Measurements from ENCODE around the gene SUPT16H. TPM values are rescaled to one million over a fixed set of nuclear protein-coding genes. Genes with fewer than 3 reads are reported as not detected.

The SUPT16H gene
- polyA plus RNA-seq, 1 donor from 2014 or later, result 83.4 TPM

DNA sequence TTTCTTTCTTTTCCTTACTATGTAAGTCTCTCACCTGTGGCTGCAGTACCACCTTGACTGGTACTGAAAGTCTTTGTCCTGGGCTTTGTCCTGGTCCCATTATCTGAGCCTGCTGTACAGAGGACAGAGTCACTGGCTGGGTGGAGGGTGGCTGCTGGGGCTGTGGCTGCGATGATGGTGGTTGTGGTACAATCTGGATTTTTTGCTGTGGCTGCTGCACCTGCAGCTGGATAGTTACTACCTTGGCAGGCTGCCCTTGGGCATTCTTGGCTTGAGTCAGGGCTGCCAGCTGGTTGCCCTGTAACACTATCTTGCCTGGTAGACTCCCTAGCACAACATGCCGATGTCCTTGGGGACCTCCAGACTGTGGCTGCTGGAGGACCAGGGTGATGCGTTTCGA is 45.1 kb upstream of the SUPT16H start:
- Histone ChIP-seq H3F3A (ENCODE audit: insufficient read depth, low read length, poor library complexity, severe bottlenecking) (no peaks in the 10 kb centered on the region), H3K36me3 (ENCODE audit: insufficient read depth, low read length) (peaks cover 27% of the 10 kb centered on the region), H2AFZ (ENCODE audit: low read depth, low read length) (no peak overlapping the region), H3K4me2 (ENCODE audit: low read length) (no peak overlapping the region), H3K27me3 (ENCODE audit: insufficient read depth, low read depth, low read length) (no peaks in the 10 kb centered on the region), H3K27ac (ENCODE audit: low read length) (no peak overlapping the region), H3K79me2 (replicated peaks; ENCODE audit: insufficient read depth, low read length) (peaks cover 41% of the 10 kb centered on the region), H3K9me2 (ENCODE audit: insufficient read depth, low read length) (no peaks in the 10 kb centered on the region), H3K4me3 (ENCODE audit: low read length) (no peak overlapping the region), H3K9ac (ENCODE audit: low read length) (no peak overlapping the region), H4K20me1 (ENCODE audit: insufficient read depth) (no peaks in the 10 kb centered on the region), H3K9me3 (ENCODE audit: low read length) (no peaks in the 10 kb centered on the region)
- TF ChIP-seq EP300 (conservative IDR thresholded peaks at IDR 0.05; ENCODE audit: poor library complexity, severe bottlenecking) (no peak), SMC3 (conservative IDR thresholded peaks at IDR 0.05; ENCODE audit: poor library complexity) (no peak), TAF1 (IDR thresholded peaks at IDR 0.05; ENCODE audit: low read depth) (no peak), MXI1 (conservative IDR thresholded peaks at IDR 0.05; ENCODE audit: poor library complexity, severe bottlenecking) (no peak), EZH2 (IDR thresholded peaks at IDR 0.05; ENCODE audit: borderline replicate concordance, insufficient read depth, low read length, poor library complexity, severe bottlenecking) (no peak), CTCF (IDR thresholded peaks at IDR 0.05; ENCODE audit: poor library complexity, severe bottlenecking) (no peak), POLR2AphosphoS5 (IDR thresholded peaks at IDR 0.05) (no peak), RAD21 (conservative IDR thresholded peaks at IDR 0.05) (no peak)
- TF ChIP-seq, protein P1, sequence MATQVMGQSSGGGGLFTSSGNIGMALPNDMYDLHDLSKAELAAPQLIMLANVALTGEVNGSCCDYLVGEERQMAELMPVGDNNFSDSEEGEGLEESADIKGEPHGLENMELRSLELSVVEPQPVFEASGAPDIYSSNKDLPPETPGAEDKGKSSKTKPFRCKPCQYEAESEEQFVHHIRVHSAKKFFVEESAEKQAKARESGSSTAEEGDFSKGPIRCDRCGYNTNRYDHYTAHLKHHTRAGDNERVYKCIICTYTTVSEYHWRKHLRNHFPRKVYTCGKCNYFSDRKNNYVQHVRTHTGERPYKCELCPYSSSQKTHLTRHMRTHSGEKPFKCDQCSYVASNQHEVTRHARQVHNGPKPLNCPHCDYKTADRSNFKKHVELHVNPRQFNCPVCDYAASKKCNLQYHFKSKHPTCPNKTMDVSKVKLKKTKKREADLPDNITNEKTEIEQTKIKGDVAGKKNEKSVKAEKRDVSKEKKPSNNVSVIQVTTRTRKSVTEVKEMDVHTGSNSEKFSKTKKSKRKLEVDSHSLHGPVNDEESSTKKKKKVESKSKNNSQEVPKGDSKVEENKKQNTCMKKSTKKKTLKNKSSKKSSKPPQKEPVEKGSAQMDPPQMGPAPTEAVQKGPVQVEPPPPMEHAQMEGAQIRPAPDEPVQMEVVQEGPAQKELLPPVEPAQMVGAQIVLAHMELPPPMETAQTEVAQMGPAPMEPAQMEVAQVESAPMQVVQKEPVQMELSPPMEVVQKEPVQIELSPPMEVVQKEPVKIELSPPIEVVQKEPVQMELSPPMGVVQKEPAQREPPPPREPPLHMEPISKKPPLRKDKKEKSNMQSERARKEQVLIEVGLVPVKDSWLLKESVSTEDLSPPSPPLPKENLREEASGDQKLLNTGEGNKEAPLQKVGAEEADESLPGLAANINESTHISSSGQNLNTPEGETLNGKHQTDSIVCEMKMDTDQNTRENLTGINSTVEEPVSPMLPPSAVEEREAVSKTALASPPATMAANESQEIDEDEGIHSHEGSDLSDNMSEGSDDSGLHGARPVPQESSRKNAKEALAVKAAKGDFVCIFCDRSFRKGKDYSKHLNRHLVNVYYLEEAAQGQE (IDR thresholded peaks at IDR 0.05; ENCODE audit: borderline replicate concordance), result no peak

GRCh38 chr14:21426692-21427091 is 42.9 kb upstream of the SUPT16H start:
- peaks cover 22% of the 10 kb centered on the region for H3K36me3 ChIP-seq (ENCODE audit: insufficient read depth, low read length)
- TF ChIP-seq, protein P1 (IDR thresholded peaks at IDR 0.05; ENCODE audit: borderline replicate concordance), result no peak
- TF ChIP-seq SMC3 (conservative IDR thresholded peaks at IDR 0.05; ENCODE audit: poor library complexity) (no peak), MXI1 (conservative IDR thresholded peaks at IDR 0.05; ENCODE audit: poor library complexity, severe bottlenecking) (no peak)
- H3K9me3 ChIP-seq (ENCODE audit: low read length), result no peaks in the 10 kb centered on the region
- no peaks in the 10 kb centered on the region for H4K20me1 ChIP-seq (ENCODE audit: insufficient read depth)
- H3K9ac ChIP-seq (ENCODE audit: low read length), result no peak overlapping the region
- H3K4me3 ChIP-seq (ENCODE audit: low read length), result no peak overlapping the region
- H3K27ac ChIP-seq (ENCODE audit: low read length), result no peak overlapping the region
- H3K4me2 ChIP-seq (ENCODE audit: low read length), result no peak overlapping the region
- peaks cover 20% of the 10 kb centered on the region for H3K79me2 ChIP-seq (replicated peaks; ENCODE audit: insufficient read depth, low read length)
- H3K27me3 ChIP-seq (ENCODE audit: insufficient read depth, low read depth, low read length), result no peaks in the 10 kb centered on the region
- H3F3A ChIP-seq (ENCODE audit: insufficient read depth, low read length, poor library complexity, severe bottlenecking), result no peaks in the 10 kb centered on the region
- no peaks in the 10 kb centered on the region for H3K9me2 ChIP-seq (ENCODE audit: insufficient read depth, low read length)
- H2AFZ ChIP-seq (ENCODE audit: low read depth, low read length), result no peak overlapping the region
